Left cardiac atrium (tissue), 4 donors: ENCODE measurements around the gene KLK13. TPM values are rescaled to one million over a fixed set of nuclear protein-coding genes. Genes with fewer than 3 reads are reported as not detected.

Source experiments
- ATAC-seq, 2 donors: fragments of 200-7000 bp; cut with Tn5 transposase; one replicate each; pipeline ENCODE4 v1.9.1; 2020; ENCODE audit warnings: mild to moderate bottlenecking in 2 of 2, moderate library complexity in 2 of 2
- DNase-seq: peaks from one replicate; pipeline ENCODE4 v3.0.0-alpha.2; 2020
- intact Hi-C, 2 donors: fragments of 100-400 bp; cut with DNase I; formaldehyde crosslinking; loops; one replicate each; pipeline versions ENCODE4 v1.14.1 to v1.15.1; 2022 to 2023
- long read RNA-seq: library from polyadenylated mRNA; unstranded; transcript quantifications from one replicate; pipeline ENCODE4 v2.0.0, GENCODE V29; 2021
- total RNA-seq, 2 donors: library from RNA; stranded (reverse); fragmentation: NEBNext Ultra II Directional; extraction: Animal tissue kit (Norgen Biotek cat#: 25700); gene quantifications; one replicate each; pipeline ENCODE4 v1.2.1, GENCODE V29; 2021
- donor health status: DM: no; HTN: yes; CAD: no.
- donor health status: DM: no; HTN: yes; CAD: no; lungs with severe emphysema.
- donor health status: DM: yes; HTN: yes; CAD: no.
- donor health status: Dilated cardiomyopathy.

The KLK13 gene
- under 1 TPM in 1 of 2 donors, not detected in 1; 0.65 TPM for total RNA-seq
- long read RNA-seq, result 0 reads

DNA sequence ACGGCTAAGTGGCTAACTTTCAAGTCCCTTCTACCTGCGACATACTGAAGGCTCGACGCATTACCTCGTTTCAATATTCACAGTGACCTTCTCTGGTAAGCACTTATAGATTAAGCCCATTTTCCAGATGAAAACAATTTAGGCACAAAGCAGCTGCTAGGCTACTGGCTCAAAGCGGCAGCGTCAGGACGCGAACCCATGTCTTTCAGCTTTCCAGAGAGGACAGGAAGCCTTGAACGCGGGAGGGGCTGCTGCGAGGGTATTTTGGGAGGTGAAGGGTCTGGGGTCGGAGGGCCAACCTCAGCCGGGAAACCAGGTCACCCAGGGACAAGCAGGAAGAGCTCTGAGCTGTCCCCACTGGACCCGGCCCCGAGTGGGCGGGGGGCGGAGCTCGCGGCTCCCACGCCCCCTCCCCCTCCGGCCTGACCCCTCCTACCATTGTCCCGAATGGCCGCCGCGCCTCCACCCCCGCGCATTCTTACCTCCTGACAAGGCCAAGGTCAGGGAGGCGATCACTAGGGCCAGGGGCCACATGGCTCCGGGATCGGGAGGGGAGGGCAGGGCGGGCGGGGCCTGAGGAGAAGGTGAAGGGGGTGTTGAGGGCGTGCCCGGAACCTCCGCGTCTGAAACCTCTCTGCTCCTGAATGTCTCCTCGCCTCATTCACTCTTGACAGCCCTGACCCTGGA lies at the start of gene KLK13:
KLK13 (minus strand) TSS at position 559 of the 687 bp plus-strand sequence; CDS start at position 534, 25 bp downstream.
- DNase-seq (peak; percentile 50), ATAC-seq (peak; percentile 68 to 90)
- intact Hi-C loops, result no loop called here

DNA sequence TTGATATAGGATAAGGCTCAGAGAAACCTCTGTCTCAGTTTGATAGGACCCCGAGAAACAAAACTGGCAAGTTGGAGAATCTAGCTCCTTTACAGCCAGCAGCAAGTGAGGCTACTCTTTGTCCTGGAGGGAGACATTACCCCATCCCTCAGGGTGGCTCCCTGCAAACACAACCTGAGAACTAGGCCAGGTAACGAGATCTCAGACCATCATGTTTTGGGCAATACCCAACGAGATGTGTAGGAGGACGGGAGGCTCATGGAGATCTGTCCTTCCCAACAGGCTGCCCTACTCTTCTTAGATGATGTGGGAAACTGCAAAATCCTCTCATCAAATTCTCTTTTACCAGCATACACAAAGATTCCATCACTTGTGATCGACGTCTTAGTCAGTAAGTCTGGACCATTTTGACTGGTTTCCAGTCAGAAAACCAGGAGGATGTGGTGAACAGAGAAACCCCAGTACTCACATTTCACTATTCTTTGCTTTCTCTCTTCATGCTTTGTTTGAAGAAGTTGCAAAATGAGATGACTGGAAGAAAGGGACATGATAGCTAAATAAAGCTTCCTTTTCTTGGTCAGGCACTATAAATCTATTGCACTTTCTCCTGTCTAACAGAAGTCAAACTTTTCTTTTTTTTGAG lies 49.3 kb upstream of the KLK13 start:
- intact Hi-C loops, result no loop called here
- no peak for DNase-seq

DNA sequence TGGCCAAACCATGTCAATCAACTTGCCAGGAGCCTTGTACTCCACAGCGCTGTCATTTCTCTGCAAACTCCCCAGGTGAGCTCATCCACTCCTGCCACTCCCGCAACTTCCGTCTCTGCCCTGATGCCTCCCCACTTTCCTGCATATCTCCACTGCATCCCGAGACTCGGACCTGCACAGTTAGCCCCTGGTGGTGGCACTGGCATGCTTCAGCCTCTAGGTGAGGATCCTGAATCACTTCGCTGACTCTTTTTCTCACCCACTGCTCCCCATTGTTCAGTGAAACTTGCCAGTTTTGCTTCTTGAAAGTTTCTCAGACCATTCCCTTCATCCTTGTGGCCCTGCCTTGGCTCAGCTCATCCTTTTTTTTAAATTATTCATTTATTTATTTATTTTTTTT lies 46.7 kb upstream of the KLK13 start:
- intact Hi-C loops, result no loop called here
- ATAC-seq (no peak), DNase-seq (no peak)

More for the DNA sequence above, 49.3 kb upstream of the KLK13 start:
- ATAC-seq, result no peak

DNA sequence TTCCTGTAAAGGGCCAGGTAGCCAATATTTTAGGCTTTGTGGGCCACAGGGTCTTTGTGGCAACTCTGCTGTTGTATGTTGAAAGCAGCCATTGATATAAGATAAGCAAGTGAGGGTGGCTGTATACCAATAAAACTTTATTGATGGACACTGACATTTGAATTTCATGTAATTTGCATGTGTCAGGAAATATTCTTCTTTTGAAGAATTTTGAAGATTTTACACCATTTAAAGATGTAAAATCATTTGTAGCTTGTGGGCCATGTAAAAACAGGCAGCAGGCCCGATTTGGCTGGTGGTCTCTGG lies 45.7 kb upstream of the KLK13 start:
- intact Hi-C loops, result no loop called here
- no peak for ATAC-seq
- DNase-seq, result no peak

DNA sequence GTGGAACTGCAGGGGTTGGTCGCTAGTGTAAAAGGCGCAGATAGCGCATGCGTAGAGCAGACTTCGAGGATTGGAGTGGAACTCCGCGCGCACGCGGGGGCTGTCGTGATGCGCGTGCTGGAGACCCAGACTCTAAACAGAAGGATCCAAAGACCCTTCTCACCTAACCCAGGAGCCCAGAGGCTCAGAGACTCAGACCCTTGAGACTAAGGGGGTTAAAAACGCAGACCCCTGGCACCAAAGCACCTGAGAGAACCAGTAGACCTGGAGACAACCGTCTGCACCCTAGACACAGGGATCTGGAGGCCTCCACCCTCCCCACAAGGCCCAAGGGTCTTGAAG lies 43.9 kb upstream of the KLK13 start:
- DNase-seq, result no peak
- peak; percentile 58 to 67 for ATAC-seq
- intact Hi-C loops, result no loop called here

DNA sequence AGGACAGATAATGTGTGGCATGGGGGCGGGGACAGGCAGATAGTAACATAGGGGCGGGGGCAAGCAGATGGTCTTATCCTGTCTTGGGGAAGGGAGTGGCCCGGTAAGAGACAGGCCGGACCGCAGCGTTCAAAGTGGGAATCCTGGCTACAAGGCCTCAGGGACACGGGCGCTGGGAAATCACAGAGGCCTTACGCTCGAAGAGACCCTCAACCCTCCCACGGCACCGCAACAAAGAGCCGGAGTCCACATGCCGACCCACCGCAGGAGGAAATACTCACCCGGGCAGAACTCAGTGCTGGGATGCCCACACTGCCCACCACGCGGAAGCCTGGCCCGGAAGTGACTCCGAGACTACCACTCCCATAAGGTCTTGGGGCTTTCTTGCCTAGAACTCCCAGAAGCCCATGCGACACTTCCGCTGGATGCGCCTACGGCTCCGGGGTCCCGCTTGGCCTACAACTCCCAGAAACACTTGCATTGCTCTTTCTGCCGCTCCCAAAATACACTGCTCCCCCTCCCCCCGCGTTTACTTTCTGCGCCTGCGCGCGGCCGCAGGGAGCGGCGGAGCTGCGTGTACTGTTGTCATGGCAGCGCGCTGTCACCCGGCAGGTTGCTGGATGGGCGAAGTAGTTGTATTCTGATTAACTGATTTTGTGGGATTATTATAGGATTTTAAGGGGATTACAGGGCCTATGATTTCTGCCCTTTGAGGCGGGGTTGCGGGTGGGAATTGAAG lies 43.3 kb upstream of the KLK13 start, which contains the start of gene CTU1:
CTU1 (minus strand) TSS at position 344 of the 739 bp plus-strand sequence. CDS start 3,840 bp downstream, outside the sequence.
- intact Hi-C loops, result no loop called here
- DNase-seq, result peak; percentile 99
- ATAC-seq, result peak; percentile 99

- ATAC-seq (peak in 1 of 2 donors; percentile 3), DNase-seq (no peak)
- intact Hi-C loops, result no loop called here
These were observed 42.6 kb upstream of the KLK13 start for GRCh38 chr19:51107406-51108065.

DNA sequence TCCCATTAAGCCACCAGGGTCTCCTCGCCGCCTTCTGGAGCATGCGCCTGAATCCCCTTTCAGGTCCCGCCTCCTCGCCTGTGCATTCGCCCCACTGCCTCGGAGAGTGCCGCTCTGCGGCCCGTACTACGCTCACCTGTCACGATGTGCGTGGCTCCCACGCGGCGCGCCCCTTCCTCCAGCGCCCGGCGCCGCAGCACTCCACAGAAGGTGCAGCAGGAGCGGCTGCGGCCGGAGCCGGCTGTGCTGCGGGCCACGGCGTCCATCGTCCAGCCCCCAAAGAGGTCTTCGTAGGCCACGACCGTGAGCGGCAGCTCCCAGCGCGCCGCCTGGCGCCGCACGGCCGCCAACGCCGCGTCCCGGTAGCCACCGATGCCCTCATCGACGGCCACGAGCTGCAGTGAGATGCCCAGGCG lies 39.0 kb upstream of the KLK13 start:
- intact Hi-C loops, result no loop called here
- DNase-seq (no peak), ATAC-seq (no peak)

DNA sequence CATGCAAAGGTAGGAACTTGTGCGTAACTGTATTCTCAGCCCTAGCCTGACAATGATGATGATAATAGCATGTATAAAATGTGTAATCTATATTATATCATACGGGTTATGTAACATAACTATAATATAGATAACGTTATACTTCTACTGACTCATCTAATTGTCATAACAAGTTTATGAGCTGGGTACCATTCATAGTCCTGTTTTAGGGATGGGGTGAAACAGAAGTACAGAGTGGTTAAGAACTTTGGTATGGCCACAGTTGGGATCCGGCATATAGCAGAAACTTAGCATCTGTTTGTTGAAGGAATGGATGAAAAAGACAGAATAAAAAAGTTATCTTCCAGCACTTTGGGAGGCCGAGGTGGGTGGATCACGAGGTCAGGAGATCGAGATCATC lies 38.1 kb upstream of the KLK13 start:
- DNase-seq (no peak), ATAC-seq (no peak)
- intact Hi-C loops, result no loop called here

GRCh38 chr19:51101171-51101865 lies 36.4 kb upstream of the KLK13 start:
- DNase-seq, result no peak
- peak in 1 of 2 donors; percentile 42 for ATAC-seq
- intact Hi-C loops, result no loop called here

- ATAC-seq, result no peak
- intact Hi-C loops, result no loop called here
- DNase-seq, result no peak
These were observed 35.7 kb upstream of the KLK13 start for GRCh38 chr19:51100601-51101000.

DNA sequence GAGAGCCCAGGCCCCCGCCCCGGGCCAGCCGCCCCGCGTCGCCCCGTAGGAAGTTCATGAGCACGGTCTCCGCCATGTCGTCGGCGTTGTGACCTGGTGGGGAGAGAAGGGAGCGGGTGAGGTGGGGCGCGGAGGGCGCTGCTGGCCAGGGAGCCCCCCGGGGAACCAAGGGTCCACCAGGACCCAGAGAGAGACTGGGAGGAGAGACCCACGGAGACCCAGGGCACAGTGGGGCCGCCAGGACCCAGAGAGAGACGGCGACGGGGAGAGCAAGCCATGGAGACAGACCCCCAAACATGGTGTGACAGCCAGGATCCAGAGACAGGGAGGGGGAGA lies 34.1 kb upstream of the KLK13 start:
- ATAC-seq (no peak), DNase-seq (no peak)
- intact Hi-C loops, result loop anchor here (5.0 kb wide), 2 partner anchors 77 to 172 kb away; no protein-coding TSS in a partner anchor

DNA sequence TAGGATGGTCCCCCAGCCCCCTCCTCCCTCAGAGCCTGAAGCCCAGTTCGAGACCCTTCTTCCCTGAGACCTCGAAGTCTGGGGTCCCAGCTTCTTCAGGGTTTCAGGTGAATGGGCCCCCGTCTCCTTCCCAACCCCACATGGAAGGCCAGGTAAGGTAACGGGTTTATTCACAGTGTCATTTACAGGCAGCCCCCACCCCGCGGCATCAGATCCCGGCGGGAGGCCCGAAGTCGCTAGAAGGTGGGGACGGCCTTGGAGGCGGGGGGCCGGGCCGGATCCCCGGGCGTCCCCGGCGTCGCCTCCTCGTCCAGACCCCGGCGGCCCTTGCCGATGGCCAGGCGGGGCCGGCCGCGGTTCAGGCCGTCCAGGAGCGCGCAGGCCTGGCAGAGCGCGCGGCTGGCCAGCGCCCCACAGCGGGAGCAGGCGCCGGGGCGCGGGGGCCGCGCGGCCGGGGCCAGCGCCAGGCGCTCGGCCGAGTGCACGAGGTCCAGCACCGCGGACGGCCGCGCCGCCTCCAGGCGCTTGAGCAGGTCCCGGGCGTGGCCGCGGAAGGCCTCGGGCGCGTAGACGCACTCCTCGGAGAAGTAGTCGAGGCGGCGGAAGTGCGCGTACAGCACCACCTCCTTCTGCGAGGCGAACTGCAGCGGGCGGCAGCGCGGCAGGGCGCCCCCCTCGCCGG lies 33.6 kb upstream of the KLK13 start:
- DNase-seq (peak; percentile 75), ATAC-seq (peak; percentile 74 to 77)

GRCh38 chr19:51097796-51098195 lies 32.9 kb upstream of the KLK13 start:
- intact Hi-C loops, result loop anchor here (5.0 kb wide), 2 partner anchors 75 to 170 kb away; no protein-coding TSS in a partner anchor
- DNase-seq, result no peak
- ATAC-seq, result no peak

More for the DNA sequence above, 33.6 kb upstream of the KLK13 start:
- intact Hi-C loops, result loop anchor here (5.0 kb wide), 2 partner anchors 76 to 171 kb away; no protein-coding TSS in a partner anchor

GRCh38 chr19:51097166-51097738 lies 32.4 kb upstream of the KLK13 start:
- DNase-seq, result peak; percentile 72
- peak; percentile 39 to 66 for ATAC-seq
- intact Hi-C loops, result loop anchor here (5.0 kb wide), 2 partner anchors 75 to 170 kb away; no protein-coding TSS in a partner anchor

GRCh38 chr19:51096473-51097165 lies 31.7 kb upstream of the KLK13 start:
- no peak for DNase-seq
- intact Hi-C loops, result loop anchor here (1.0 to 5.0 kb wide), 3 partner anchors 74 to 169 kb away; no protein-coding TSS in a partner anchor
- no peak for ATAC-seq

- intact Hi-C loops, result loop anchor here (5.0 kb wide), 2 partner anchors 72 to 167 kb away; no protein-coding TSS in a partner anchor
- ATAC-seq, result no peak
- no peak for DNase-seq
These were observed 29.9 kb upstream of the KLK13 start for GRCh38 chr19:51094696-51095279.
